Ishikawa (cell line): Measurements from ENCODE around the gene OSBPL10.

ENCODE experiments used
- CEBPB ChIP-seq: IDR thresholded peaks from 2 replicates; pipeline ENCODE4 v1.6.1; 2012
- CREB1 ChIP-seq: IDR thresholded peaks from 2 replicates; pipeline ENCODE4 v1.6.1; 2012; ENCODE audit warnings: low read depth
- EGR1 ChIP-seq: IDR thresholded peaks from 2 replicates; pipeline ENCODE4 v1.6.1; 2012
- EP300 ChIP-seq: IDR thresholded peaks from 2 replicates; pipeline ENCODE4 v1.6.1; 2012; ENCODE audit warnings: borderline replicate concordance
- FOXM1 ChIP-seq: IDR thresholded peaks from 2 replicates; pipeline ENCODE4 v1.6.1; 2012; ENCODE audit warnings: low read depth, borderline replicate concordance
- MAX ChIP-seq: IDR thresholded peaks from 2 replicates; pipeline ENCODE4 v1.6.1; 2012
- NFIC ChIP-seq: IDR thresholded peaks from 2 replicates; pipeline ENCODE4 v1.6.1; 2012
- RAD21 ChIP-seq: IDR thresholded peaks from 2 replicates; pipeline ENCODE4 v1.6.1; 2012; ENCODE audit warnings: low read depth
- REST ChIP-seq: IDR thresholded peaks from 2 replicates; pipeline ENCODE4 v1.6.1; 2012; ENCODE audit warnings: low read depth, mild to moderate bottlenecking
- TAF1 ChIP-seq: IDR thresholded peaks from 2 replicates; pipeline ENCODE4 v1.6.1; 2012; ENCODE audit warnings: low read depth, mild to moderate bottlenecking
- TCF12 ChIP-seq: IDR thresholded peaks from 2 replicates; pipeline ENCODE4 v1.6.1; 2012; ENCODE audit warnings: low read depth
- TEAD4 ChIP-seq: IDR thresholded peaks from 2 replicates; pipeline ENCODE4 v1.6.1; 2012
- USF1 ChIP-seq: IDR thresholded peaks from 2 replicates; pipeline ENCODE4 v1.6.1; 2012
- YY1 ChIP-seq: IDR thresholded peaks from 2 replicates; pipeline ENCODE4 v1.6.1; 2012; ENCODE audit warnings: low read depth
- ZBTB7A ChIP-seq: IDR thresholded peaks from 2 replicates; pipeline ENCODE4 v1.6.1; 2012; ENCODE audit warnings: low read depth

OSBPL10 gene

GRCh38 chr3:32009101-32009500, 28.0 kb upstream of the OSBPL10 start:
- TF ChIP-seq USF1 (no peak), CREB1 (no peak), EGR1 (no peak)

GRCh38 chr3:32004113-32004765, 23.2 kb upstream of the OSBPL10 start:
- TF ChIP-seq EP300 (no peak), USF1 (0 out of 2 replicates have a peak, but pooled peaks have one; percentile 35), RAD21 (peak; percentile 5; the same call in 1 of the 2 replicates)

GRCh38 chr3:32003380-32003779, 22.3 kb upstream of the OSBPL10 start:
- TF ChIP-seq ZBTB7A (no peak), REST (no peak), CEBPB (no peak), CREB1 (no peak), RAD21 (no peak), TAF1 (no peak), MAX (no peak), YY1 (no peak), USF1 (no peak), EP300 (no peak)

GRCh38 chr3:32002561-32003368, 21.7 kb upstream of the OSBPL10 start:
- TF ChIP-seq TAF1, result no peak
- TF ChIP-seq CREB1, result no peak
- TF ChIP-seq EP300, result no peak
- no peak for TF ChIP-seq USF1
- no peak for TF ChIP-seq FOXM1

- TF ChIP-seq TEAD4 (no peak), USF1 (no peak), YY1 (no peak), EP300 (no peak), TAF1 (no peak), REST (no peak), NFIC (no peak), FOXM1 (no peak), EGR1 (no peak), RAD21 (no peak), CEBPB (no peak), TCF12 (no peak), CREB1 (no peak), MAX (no peak), ZBTB7A (no peak)
Measured at GRCh38 chr3:32000877-32001276, 19.8 kb upstream of the OSBPL10 start.
